Right renal pelvis (tissue), 4 donors: ENCODE results near the gene HIGD2A. TPM values are rescaled to one million over a fixed set of nuclear protein-coding genes. Genes with fewer than 3 reads are reported as not detected.
"Not testable (repeated sequence)": the region's sequence is repeated elsewhere in the genome, so short reads cannot be mapped to it uniquely, and the experiment has no call there.

ENCODE experiments used
- DNase-seq, 4 donors: peaks; one replicate each; pipeline ENCODE4 v3.0.0-alpha.2; 2013; ENCODE audit warnings: low read depth in 4 of 4, low spot score in 3 of 4, missing footprints in 1 of 4
- polyA plus RNA-seq, 4 donors: library from polyadenylated mRNA; unstranded; fragments of 120-200 nt; gene quantifications; one replicate each; pipeline ENCODE4 v1.2.1, GENCODE V29; 2013; ENCODE audit not compliant: insufficient read length in 4 of 4

Gene HIGD2A
- polyA plus RNA-seq, 4 donors = 106 to 132 (median 111) TPM

GRCh38 chr5:176394096-176394495, 5.5 kb downstream of the HIGD2A start:
- no peak for DNase-seq

- DNase-seq = no peak
Observed at GRCh38 chr5:176394881-176395675, 6.5 kb downstream of the HIGD2A start.

- DNase-seq = no peak
Observed at GRCh38 chr5:176396330-176396729, 7.8 kb downstream of the HIGD2A start.

GRCh38 chr5:176397736-176398420, 9.3 kb downstream of the HIGD2A start:
- DNase-seq = no peak

GRCh38 chr5:176400382-176401156, 12.0 kb downstream of the HIGD2A start:
- DNase-seq = no peak

GRCh38 chr5:176401281-176402205, 13.0 kb downstream of the HIGD2A start:
- no peak for DNase-seq

GRCh38 chr5:176405656-176406435, 17.3 kb downstream of the HIGD2A start:
- no peak for DNase-seq

GRCh38 chr5:176406436-176407052, 18.0 kb downstream of the HIGD2A start:
- DNase-seq = no peak

GRCh38 chr5:176407456-176408251, 19.1 kb downstream of the HIGD2A start:
- DNase-seq = no peak

- not testable (repeated sequence) for DNase-seq
Observed at GRCh38 chr5:176408252-176408573, 19.7 kb downstream of the HIGD2A start.

GRCh38 chr5:176408590-176408989, 20.0 kb downstream of the HIGD2A start:
- DNase-seq = no peak

- no peak for DNase-seq
Observed at GRCh38 chr5:176409765-176410164, 21.2 kb downstream of the HIGD2A start.

- no peak for DNase-seq
Observed at GRCh38 chr5:176410486-176411180, 22.1 kb downstream of the HIGD2A start.

GRCh38 chr5:176412517-176413254, 24.1 kb downstream of the HIGD2A start:
- no peak for DNase-seq

GRCh38 chr5:176413255-176413565, 24.7 kb downstream of the HIGD2A start:
- DNase-seq = no peak

GRCh38 chr5:176413709-176414191, 25.2 kb downstream of the HIGD2A start:
- no peak for DNase-seq

- DNase-seq = no peak
Observed at GRCh38 chr5:176414704-176415103, 26.2 kb downstream of the HIGD2A start.
